ENCODE results near the gene PTGR3.

PTGR3 gene

GRCh38 chr18:75234901-75235300 lies 26.0 kb upstream of the PTGR3 start:
- no peak for DNase-seq

GRCh38 chr18:75231053-75231406 lies 22.1 kb upstream of the PTGR3 start:
- no peak for DNase-seq

- no peak for DNase-seq
These were observed 21.5 kb upstream of the PTGR3 start for GRCh38 chr18:75230163-75231052.

- no peak for DNase-seq
These were observed 20.5 kb upstream of the PTGR3 start for GRCh38 chr18:75229437-75229836.

GRCh38 chr18:75228967-75229366 lies 20.0 kb upstream of the PTGR3 start:
- DNase-seq, result no peak

GRCh38 chr18:75227535-75228296 lies 18.8 kb upstream of the PTGR3 start:
- DNase-seq, result no peak

GRCh38 chr18:75226956-75227316 lies 18.0 kb upstream of the PTGR3 start:
- no peak for DNase-seq

GRCh38 chr18:75226286-75226955 lies 17.5 kb upstream of the PTGR3 start:
- DNase-seq, result no peak

GRCh38 chr18:75223687-75224347 lies 14.9 kb upstream of the PTGR3 start:
- DNase-seq, result peak; percentile 40

- DNase-seq, result no peak
These were observed 13.5 kb upstream of the PTGR3 start for GRCh38 chr18:75222407-75222806.

- peak; percentile 50 for DNase-seq
These were observed 13.0 kb upstream of the PTGR3 start for GRCh38 chr18:75221897-75222296.

- no peak for DNase-seq
These were observed 12.5 kb upstream of the PTGR3 start for GRCh38 chr18:75221397-75221796.

GRCh38 chr18:75220551-75221355 lies 11.8 kb upstream of the PTGR3 start:
- peak; percentile 47 for DNase-seq

- no peak for DNase-seq
These were observed 10.9 kb upstream of the PTGR3 start for GRCh38 chr18:75219745-75220375.

- DNase-seq, result no peak
These were observed 9.4 kb upstream of the PTGR3 start for GRCh38 chr18:75218065-75218923.

GRCh38 chr18:75216911-75217689 lies 8.2 kb upstream of the PTGR3 start:
- peak; percentile 48 for DNase-seq

- DNase-seq, result peak; percentile 56
These were observed 7.4 kb upstream of the PTGR3 start for GRCh38 chr18:75216212-75216910.

GRCh38 chr18:75215663-75216062 lies 6.7 kb upstream of the PTGR3 start:
- no peak for DNase-seq
